Superior temporal gyrus (tissue), 1 donor: ENCODE results near the gene ERCC2.
"Not testable (repeated sequence)": the region's sequence is repeated elsewhere in the genome, so short reads cannot be mapped to it uniquely, and the experiment has no call there.

ENCODE experiments used
- DNase-seq: peaks from one replicate; pipeline ENCODE4 v3.0.0-alpha.2; 2016; ENCODE audit errors: extremely low spot score

Gene ERCC2

DNA sequence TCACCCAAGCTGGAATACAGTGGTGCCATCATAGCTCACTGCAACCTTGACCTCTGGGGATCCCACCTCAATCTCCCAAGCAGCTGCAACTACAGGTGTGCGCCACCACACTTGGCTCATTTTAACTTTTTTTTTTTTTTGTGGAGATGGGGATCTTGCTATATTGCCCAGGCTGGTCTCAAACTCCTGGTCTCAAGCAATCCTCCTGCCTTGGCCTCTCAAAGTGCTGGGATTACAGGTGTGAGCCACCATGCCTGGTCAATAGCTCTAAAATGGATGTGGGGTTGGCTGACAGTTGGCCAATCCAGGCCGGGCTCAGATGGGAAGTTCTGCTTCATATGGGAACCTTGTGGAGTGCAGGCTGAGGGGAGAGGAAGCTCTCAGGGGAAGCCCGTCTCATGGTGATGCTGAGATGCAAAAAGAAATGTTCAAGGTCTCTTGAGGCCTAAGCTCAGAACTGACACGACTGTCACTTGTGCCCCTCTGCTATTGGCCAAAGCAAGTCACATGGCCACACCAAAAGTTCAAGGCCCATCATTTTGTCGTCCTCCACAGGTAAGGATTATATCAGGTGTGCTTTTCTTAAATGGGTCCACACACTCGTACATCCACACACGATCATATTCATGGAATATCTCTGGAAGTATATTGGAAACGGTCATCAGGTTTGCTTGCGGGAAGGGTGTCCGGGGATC lies 36.6 kb downstream of the ERCC2 start:
- DNase-seq: no peak

DNA sequence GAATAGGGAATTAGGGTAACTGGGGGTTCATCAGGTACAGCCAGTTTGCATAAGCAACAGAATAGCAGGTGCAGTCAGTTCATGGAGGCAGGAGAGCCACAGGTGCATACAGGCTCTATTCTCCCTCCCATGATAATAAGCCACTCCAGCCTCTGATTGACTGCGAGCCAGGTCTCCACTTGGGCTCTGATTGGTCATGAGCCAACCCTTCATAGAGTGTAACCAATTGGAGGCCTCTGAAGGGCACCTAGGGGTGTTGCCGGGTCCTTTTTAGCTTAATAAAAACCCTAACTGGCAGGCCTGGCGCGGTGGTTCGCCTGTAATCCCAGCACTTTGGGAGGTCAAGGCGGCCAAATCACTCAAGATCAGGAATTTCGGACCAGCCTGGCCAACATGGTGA lies 39.0 kb downstream of the ERCC2 start:
- DNase-seq: no peak

DNA sequence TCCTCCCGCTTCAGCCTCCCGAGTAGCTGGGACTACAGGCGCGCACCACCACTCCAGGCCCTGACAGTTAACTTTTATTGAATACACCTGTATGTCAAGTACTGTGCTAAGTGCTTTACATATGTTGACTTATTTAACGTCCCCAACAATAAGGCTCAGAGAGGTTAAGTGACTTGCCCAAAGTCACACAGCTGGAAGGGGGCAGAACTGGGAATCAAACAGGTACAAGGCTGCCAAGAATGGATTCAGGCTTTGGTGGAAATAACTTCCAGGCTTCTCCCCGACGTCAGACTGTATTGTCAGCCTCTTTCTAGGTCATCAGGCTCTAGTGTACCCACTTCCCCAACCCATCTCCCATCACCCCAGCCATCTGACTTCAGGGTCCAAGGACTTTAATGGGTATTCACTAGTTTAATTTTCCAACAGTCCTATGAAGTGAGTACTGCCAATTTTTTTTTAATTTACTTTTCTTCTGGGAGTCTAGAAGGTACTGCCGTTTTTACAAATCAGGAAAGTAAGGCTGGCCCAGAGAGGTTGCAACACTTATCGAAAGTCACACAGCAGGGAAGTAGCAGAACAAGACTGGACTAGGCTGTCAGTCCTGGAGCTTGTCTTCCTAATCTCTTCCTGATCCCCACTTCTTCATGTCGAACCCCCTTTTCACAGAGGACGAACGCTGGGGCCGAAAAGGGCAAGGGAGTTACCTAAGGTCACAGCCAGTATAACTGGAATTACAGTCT lies 42.8 kb downstream of the ERCC2 start:
- no peak for DNase-seq

GRCh38 chr19:45324349-45324907 lies 45.9 kb downstream of the ERCC2 start:
- DNase-seq: no peak

DNA sequence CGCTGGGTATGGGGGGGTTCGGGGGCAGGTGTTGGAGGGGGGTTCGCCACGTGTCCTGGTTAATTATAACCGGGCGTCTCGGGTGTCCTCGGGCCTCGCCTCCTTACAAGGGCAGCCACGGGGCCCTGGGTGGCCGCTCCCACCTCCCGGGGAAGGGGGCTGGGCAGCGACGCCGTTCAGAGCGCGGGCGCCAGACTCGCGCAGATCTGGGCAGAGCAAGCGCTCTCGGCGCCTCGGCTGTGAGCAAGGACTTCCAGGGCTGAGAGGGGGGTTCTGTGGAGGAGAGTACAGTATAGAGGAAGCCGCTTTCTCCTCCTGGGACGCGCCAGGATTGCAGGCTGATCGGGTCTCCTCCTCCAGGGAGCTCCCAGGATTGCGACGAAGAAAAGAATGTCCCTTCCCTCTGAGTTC lies 46.7 kb downstream of the ERCC2 start:
- DNase-seq: no peak

- DNase-seq: no peak
Observed at GRCh38 chr19:45322744-45323281, 47.6 kb downstream of the ERCC2 start, which contains the start of gene CKM. CKM (minus strand) TSS chr19:45322875; CDS start chr19:45319713, 3,162 bp downstream.

GRCh38 chr19:45322311-45322710 lies 48.1 kb downstream of the ERCC2 start:
- no peak for DNase-seq

DNA sequence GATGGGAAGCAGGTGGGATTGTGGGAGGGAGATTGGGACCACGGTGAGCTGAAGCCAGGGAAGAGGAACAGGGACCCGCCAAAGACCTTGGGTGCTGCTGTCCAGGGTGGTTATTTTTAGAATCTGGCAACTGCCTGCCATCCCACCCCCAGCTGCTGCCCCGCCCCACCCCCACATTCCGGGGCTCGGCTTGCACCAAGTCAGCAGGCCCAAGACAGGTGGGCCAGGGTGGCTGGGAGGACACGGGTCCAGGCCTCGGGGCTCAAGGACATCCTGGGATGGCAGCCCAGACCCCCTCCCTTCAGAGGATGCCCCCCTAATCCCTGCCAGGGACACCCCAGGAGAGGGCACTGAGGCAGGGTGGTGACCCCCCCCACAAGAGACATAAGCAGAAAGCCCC lies 48.5 kb downstream of the ERCC2 start:
- no peak for DNase-seq

- no peak for DNase-seq
Observed at GRCh38 chr19:45320997-45321775, 49.2 kb downstream of the ERCC2 start.

DNA sequence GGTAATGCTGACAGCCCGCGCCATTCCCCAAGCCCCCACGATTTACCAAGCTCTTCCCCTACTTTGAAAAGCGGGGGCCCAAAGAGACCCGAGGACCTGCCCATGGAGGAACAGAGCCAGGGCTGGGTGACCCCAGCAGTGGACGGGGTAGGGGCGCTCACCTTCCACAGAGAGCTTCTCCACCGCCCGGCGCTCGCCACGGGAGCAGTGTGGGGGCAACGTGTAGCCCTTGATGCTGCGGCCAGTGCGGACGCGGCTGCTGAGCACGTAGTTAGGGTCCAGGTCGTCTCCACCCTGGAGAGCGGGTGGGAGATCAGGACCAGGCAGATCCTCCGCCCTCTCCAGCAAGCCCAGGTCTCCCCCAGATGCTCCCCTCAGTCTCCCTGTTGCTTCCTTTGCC lies 55.1 kb downstream of the ERCC2 start:
- DNase-seq: no peak

- no peak for DNase-seq
Observed at GRCh38 chr19:45314708-45315245, 55.6 kb downstream of the ERCC2 start.

DNA sequence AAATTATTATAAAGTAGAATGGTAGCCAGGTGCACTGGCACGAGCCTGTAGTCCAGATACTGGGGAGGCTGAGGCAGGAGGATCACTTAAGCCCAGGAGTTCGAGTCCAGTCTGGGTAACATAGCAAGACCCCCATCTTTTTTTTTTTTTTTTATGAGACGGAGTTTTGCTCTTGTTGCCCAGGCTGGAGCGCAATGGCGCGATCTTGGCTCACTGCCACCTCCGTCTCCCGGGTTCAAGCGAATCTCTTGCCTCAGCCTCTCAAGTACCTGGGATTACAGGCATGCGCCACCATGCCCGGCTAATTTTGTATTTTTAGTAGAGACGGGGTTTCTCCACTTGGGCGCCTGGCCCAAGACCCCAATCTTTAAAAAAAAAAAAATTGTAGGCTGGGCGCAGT lies 58.1 kb downstream of the ERCC2 start:
- DNase-seq: not testable (repeated sequence)

DNA sequence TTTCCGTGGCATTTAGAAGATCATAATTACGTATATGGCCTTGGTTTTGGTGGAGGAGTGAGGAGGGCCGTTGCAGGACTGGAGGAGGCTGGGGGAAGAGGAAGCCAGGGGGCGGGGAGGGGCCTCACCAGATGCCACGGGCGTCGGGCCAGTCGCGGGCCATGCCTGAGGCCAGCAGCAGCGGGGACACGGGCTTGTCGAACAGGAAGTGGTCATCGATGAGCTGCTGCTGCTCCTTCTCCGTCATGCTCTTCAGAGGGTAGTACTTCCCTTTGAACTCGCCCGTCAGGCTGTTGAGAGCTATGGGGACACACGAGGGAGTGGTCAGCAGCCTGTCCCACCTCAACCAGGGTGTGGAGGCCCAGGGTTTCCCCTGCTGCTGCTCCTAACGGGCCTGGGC lies 58.8 kb downstream of the ERCC2 start:
- no peak for DNase-seq

GRCh38 chr19:45309322-45309721 lies 61.1 kb downstream of the ERCC2 start:
- DNase-seq: not testable (repeated sequence)

DNA sequence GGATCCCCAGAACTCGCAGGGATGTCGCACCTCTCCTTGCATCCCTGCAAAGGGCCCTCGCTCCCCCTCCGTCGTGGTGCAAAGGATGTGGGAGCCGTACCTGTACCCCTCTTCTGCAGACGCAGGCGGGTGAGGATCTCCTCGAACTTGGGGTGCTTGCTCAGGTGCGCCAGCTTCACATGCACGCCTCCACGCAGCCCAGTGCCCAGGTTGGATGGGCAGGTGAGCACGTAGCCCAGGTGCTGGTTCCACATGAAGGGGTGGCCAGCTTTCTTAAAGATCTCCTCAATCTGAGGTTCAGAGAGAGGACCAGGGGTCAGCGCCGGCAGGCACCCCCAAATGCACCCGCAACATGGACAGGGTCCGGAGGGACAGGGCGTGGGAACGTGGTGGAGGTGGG lies 63.0 kb downstream of the ERCC2 start:
- DNase-seq: no peak

DNA sequence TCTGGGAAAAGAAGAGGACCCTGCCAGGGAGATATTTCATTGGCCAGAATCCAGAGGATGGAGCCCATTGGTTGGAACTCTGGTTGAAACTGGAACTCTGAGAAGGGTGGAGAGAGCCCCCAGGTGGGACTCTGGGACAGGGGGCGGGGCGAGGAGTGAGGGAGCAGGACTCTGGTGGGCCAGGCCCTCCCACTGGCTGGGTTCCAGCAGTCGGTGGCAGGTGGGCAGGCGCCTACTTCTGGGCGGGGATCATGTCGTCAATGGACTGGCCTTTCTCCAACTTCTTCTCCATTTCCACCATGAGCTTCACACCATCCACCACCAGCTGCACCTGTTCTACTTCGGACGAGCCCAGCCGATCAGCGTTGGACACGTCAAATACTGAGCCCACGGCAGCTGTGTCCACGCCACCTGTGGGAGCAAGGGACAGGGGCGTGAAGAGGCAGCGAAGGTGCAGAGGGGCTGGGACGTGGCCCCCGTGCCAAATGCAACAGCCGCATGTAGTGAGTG lies 63.8 kb downstream of the ERCC2 start:
- no peak for DNase-seq

DNA sequence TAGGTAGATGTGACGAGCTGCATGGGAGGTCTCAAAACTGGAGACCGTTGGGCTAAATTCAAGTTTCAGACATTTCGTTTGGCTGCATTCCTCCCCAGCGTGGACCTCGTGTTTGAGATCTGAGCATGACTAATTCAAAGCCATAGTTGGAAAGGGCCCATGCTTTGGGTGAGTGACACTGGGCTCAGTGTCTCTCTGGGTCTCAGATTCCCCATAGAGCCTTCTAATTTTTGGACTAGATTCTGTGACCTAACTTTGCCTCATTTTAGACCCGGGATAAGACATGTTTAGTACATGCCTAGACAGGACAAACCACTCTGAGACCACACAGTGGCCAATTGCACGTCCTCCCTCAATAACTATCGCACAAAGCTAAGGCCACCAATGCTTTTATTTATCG lies 64.3 kb downstream of the ERCC2 start:
- DNase-seq: no peak

GRCh38 chr19:45305421-45305820 lies 65.0 kb downstream of the ERCC2 start:
- DNase-seq: no peak

GRCh38 chr19:45305007-45305406 lies 65.4 kb downstream of the ERCC2 start:
- DNase-seq: no peak

DNA sequence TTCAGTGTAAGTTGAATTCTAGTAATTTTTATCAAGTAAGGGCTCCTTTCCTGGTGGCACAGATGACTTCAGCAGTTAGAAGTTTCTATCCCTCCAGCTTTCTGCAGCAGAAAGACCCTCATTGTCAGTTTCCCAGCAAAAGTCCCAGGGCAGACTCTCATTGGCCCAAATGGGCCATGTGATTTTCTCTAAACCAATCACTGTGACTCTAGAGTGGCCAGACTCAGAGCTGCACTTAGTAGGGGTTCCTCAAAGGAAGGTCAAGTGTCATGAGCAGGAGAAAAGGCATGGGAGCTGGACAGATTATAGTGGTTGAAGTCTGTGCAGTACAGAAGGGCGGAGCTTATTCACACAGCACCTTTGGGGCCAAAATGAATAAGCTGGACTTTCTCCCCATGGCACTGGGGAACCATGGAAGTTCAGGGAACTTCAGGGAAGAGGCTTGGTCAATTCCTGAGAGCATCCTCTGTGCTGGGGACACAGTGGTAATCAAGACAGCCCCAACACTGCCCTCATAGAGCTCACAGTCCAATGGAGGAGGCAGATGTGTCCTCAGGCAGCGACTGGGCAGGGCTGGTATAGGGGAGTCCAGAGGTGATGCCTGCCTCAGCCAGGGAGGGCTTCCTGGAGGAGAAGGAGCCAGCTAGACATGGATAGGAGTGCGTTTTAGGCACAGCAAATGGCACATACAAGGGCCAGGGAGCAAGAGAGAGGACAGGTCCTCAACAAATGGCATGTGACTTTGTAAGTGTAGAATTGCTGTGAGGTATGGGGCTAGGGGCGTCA lies 66.0 kb downstream of the ERCC2 start:
- no peak for DNase-seq
